ENCODE data around the gene ADAMTSL1. TPM values are rescaled to one million over a fixed set of nuclear protein-coding genes. Genes with fewer than 3 reads are reported as not detected.

The ADAMTSL1 gene
- total RNA-seq, 4 donors from 2014 or later: 2.0 to 7.3 (median 3.7) TPM

DNA sequence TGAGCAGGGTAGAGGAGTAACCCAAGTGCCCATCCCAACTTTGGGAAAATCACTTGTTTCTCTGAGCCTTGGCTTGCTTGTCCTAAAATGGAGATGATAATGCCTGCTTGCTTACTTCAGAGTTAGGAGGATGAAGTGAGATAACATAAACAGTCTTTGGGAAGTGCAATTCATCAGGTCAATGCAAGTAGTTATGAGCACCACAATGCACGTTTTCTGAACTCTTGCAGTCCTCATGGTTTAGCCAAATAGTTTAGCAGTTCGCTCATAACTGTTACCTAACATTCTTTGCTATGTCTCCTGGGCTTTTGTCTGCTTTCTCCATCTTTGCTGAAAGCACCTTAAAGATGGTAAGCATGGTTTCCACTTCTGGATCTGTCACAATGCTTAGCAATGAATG, 270.0 kb downstream of the ADAMTSL1 start:
- TF ChIP-seq, protein P1, sequence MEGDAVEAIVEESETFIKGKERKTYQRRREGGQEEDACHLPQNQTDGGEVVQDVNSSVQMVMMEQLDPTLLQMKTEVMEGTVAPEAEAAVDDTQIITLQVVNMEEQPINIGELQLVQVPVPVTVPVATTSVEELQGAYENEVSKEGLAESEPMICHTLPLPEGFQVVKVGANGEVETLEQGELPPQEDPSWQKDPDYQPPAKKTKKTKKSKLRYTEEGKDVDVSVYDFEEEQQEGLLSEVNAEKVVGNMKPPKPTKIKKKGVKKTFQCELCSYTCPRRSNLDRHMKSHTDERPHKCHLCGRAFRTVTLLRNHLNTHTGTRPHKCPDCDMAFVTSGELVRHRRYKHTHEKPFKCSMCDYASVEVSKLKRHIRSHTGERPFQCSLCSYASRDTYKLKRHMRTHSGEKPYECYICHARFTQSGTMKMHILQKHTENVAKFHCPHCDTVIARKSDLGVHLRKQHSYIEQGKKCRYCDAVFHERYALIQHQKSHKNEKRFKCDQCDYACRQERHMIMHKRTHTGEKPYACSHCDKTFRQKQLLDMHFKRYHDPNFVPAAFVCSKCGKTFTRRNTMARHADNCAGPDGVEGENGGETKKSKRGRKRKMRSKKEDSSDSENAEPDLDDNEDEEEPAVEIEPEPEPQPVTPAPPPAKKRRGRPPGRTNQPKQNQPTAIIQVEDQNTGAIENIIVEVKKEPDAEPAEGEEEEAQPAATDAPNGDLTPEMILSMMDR (IDR thresholded peaks at IDR 0.05): no peak
- ATAC-seq (ENCODE audit: low FRiP score) (peak; percentile 62), DNase-seq (ENCODE audit: low spot score) (no peak)

DNA sequence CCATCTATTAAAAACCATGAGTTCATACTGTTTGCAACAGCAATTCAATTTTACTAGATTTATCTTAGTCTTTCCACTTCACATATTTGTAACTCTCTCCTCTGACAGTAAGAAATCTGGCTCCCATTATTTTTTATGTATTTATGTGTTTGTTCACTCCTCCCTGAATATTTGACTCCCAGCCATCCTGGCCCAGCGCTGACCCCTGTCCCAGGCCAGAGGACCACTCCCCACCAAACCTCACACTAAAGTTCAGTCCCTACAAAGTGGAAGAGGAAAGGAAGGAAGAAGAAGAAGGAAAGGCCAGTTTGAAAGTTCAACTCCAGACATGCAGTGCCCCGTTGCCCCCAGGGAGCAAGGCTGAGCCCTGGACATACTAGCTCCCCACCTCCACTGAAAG, 271.8 kb downstream of the ADAMTSL1 start:
- DNase-seq (ENCODE audit: low spot score) (no peak), ATAC-seq (ENCODE audit: low FRiP score) (no peak)
- TF ChIP-seq, protein P1 (IDR thresholded peaks at IDR 0.05): no peak

DNA sequence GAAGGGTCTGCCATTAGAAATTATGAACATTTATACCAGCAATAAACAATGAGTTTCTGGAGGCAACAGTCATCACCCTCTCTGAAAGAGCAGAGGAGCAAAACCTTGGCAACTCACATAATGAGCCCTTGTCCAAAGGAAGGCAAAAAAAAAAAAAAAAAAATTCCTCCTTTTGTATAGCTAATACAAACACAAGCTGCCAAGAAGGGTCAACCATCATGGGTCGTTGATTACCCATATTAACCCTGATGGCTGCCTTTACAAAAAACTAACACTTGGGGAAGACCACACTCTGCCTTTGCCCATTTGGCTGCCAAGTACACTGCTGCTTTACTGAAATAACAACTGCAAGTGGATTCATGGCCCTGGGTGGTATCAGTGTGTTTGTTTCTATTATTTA, 272.7 kb downstream of the ADAMTSL1 start:
- ATAC-seq (ENCODE audit: low FRiP score) (no peak), DNase-seq (ENCODE audit: low spot score) (no peak)
- TF ChIP-seq, protein P1 (IDR thresholded peaks at IDR 0.05): no peak

DNA sequence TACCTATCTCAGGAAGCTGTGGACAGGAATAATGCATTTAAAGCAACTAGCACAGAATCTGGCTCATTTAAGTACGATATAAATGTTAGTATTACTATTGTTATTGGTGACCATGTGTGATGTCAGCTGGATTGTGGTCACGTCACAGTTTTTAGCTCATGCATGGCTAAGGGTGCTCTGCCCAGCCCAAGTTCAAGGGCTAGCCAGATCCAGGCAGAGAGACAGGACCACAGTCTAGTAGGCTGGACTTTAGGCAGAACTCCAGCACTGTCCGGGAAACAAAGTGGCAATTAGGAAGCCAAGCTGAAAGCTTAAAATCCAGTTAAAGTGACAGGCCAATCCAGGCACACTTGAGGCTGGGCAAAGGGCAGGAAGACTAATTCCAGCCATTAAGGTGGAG, 273.6 kb downstream of the ADAMTSL1 start:
- DNase-seq (ENCODE audit: low spot score) (no peak), ATAC-seq (ENCODE audit: low FRiP score) (no peak)
- TF ChIP-seq, protein P1 (IDR thresholded peaks at IDR 0.05): no peak

DNA sequence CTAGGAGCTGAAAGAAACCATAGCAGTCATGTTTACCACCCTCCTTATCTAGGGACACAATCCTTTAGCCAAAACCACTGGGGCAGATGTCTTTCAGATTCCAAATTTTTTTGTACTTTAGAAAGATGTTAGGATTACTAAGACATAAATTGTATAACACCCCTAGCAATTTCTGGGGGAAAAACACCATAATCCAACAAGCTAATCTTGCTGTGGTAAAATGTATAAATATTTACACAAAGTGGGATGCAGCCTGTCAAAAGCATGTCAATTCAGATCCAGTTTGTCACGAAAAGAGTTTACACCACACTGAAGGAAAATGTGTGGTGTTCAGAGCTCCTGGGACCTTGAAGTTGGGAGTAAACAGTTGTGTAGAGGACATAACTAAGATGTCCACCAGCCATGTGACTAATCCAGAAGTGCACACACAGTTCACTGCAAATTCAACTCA, 274.3 kb downstream of the ADAMTSL1 start:
- ATAC-seq (ENCODE audit: low FRiP score): no peak
- no peak for DNase-seq (ENCODE audit: low spot score)
- TF ChIP-seq, protein P1 (IDR thresholded peaks at IDR 0.05): no peak

DNA sequence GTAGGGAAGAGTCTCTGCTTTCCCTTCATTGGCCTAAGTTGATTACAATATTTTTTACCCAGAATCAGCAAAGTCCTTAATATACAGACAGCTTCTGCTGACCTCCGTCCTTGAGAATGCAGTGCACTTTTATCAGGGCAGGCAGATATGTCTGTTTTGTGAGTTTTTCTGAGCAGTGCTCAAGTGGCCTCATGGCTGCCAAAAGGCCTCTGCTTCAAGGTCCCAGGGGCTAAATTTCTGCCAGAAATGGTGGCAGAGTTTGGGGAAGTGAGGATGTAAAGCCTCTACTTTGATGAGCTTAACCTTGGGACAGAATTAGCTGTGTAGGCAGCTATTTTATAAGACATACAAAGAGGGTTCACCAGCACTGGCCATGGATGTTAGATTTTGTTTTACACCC, 275.8 kb downstream of the ADAMTSL1 start:
- ATAC-seq (ENCODE audit: low FRiP score) (no peak), DNase-seq (ENCODE audit: low spot score) (no peak)
- TF ChIP-seq, protein P1 (IDR thresholded peaks at IDR 0.05): no peak

DNA sequence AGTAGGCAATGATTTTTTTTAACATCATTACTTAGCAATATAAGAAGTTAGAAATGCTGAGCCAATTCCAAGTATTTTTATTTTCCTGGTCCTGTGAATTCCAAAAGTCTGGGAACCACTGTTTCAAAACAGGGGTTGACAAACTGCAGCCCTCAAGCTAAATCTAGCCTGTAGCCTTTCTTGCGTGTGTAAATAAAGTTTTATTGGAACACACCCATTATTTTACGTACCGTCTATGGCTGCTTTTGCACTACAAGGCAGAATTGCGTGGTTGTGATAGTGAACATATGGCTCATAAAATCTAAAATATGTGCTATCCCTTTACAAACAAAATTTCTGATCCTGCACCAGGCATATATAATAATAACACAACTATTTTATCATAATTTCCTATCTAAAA, 280.0 kb downstream of the ADAMTSL1 start:
- TF ChIP-seq, protein P1 (IDR thresholded peaks at IDR 0.05): no peak
- ATAC-seq (ENCODE audit: low FRiP score) (no peak), DNase-seq (ENCODE audit: low spot score) (no peak)

Measured in omental fat pad (tissue), 4 donors.